ENCODE data around the gene ETV7.
"Not testable (repeated sequence)": the region's sequence is repeated elsewhere in the genome, so short reads cannot be mapped to it uniquely, and the experiment has no call there.

The ETV7 gene

DNA sequence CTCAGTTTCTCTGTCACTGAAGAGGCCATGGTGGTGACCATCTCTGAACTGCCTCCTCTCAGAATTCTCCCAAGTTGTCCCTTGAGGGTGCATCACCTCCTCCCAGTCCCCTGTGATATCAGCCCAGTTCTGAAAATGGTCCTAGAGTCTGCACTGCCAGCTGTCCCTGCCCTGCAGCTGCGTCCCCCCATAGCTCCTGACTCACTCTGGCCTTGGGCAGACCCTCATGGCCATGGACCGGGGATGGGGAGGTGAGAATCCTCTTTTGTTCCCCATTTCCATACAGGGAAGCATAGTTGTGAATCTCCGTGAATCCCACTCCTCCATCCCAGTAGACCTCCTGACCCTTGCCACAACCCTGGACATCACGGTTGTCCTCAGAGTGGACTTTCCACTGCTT is 4.5 kb downstream of the ETV7 start:
- no peak for DNase-seq

DNA sequence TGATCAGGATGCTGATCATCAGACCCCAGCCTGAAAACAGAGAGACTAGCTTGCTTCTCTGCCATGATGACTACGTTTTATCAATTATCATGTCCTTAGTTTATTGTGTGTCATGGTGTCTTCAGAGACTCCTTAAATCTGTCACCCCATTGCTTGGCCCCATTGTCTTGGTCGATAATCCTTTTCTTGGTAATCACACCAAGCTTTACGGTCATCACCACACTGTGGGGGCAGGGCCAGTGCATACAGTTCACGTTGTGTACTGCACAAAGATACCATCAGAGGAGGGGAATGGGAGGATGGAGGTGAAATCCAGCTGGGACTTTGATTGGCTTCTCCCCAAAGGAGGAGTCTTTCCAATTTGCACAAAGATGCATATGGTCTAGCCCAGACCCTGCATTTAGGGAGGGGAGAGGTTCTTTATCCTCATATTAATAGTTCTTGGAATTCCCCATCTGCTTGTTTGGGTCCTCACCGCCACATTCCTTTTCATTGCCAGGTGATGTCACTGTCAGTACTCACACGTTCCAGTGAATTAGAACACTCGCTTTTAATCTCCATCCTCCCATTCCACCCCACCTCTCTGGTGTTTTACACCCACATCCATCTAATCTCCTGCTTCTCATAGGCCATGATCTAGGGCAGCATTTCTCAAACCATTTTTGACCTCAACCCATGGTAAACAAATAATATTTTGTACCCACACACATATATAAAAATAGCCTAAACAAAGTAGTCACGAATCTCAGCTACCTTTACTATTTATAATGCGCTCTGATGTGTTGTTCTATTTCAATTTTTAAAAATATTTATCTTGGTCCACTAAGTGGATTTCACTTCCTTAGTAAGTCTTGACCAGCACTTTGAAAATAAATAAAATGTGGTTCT is 5.7 kb downstream of the ETV7 start:
- no peak for DNase-seq

DNA sequence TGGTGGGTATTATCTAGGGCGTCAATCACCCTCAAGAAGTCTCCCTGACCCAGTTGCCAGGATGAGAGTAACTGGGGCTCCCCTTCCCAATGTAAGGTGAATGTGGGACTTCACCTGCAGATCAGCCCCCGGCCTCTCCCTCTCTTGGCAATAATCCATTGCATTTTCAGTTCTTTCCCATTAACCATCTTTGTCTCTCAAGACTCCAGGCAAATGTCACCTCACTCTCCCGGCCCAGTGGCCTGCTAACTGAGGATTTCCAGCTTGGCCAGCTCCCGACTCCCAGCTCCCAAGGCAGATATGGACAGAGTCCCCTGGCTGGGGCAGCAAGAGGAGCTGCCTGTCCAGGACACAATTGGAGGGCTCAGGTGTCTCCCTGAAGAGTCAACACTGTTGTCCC is 7.3 kb downstream of the ETV7 start:
- no peak for DNase-seq

DNA sequence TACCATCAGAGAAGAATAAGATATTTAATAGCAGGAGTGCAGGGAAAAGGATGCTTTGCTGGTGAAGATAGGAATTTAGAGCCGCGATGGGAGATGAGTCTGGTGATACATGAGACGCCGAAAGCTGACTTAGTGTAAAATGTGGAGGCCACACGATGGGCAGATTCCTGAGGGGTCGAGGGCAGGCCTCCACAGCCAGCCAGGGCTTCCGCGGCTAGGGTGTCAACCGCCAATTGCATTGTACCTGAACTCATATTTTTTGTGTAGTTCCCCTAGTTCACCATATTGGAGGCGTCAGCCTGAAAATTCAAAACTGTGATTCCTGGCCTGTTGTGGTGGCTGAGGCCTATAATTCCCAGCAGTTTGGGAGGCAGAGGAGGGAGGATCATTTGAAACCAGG is 8.5 kb downstream of the ETV7 start:
- no peak for DNase-seq

DNA sequence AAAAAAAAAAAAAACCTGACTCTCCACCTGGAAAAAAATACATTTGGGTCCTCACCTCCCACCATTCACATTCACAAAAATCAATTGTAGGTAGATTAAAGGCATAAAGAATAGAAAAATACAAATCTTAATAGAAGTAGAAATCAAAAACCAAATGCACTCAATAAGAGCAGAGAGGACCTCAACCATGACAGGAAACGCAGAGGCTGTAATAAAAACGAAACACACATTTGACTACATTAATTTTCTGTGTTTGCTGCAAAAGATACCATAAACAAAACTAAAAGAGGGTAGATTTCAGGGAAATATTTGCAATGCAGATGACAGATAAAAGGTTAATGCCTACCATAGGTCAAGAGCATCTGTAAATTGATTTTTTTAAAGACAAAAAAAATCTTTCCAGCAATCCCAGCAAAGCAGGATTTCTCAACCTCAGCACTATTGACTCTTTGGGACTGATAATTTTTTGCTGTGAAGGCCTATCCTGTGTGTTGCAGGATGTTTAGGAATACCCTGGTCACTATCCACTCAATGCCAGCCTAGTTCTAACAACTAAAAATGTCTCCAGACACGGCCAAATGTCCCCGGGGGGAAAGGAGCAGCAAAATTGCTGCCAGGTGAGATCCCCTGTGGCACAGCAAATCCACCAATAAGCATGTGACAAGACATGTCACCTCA is 9.1 kb downstream of the ETV7 start:
- no peak for DNase-seq

DNA sequence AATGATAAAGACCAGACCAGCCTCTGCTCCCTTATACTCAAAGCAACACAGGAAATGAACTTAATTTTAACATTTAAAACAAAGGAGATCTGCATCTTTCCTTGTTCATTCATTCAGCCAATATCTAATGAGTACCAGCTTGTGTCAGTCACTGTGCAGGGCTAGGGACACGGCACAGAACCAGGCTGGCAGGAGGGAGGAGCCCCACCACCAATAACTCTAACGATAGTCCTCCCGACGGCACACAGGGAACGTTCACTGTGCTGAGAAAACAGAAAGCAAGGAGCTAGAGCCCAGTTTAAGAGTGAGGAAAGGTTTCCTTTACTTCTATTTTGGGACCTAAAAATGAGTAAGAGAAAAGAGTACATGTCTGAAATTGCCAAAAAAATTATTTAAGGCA is 9.9 kb downstream of the ETV7 start:
- no peak for DNase-seq

DNA sequence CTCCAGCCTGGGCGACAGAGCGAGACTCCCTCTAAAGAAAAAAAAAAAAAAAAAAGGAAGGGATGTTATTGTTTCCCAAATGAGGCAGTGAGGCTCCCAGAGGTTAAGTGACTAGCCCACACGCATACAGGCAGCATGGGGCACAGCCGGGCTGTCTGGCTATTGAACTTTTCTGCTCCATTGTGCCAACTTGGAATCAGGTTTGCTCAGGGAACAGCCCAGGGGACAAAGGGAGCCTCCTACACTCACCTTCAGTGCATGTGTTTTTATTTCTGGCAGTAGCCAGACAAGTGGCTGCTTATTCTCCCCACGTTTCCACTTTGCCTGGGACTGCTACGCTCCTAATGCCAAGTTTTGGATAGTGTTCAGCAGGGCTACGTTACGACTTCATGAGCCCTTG is 10.7 kb downstream of the ETV7 start:
- DNase-seq: no peak

DNA sequence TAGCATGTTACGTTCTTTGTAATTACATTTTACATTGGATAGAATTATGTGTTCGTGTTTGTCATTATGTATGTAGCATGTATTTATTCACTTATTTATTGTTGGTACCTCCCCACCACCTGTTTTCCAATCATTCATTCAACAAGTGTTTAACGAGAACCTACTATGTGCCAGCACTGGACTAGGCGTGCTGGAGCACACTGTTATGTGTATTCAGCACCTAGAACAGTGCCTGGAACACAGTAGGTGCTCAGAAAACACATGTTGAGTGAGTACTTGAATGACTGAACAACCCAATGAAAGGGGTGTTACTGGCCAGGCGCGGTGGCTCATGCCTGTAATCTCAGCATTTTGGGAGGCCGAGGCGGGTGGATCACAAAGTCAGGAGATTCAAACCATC is 11.3 kb downstream of the ETV7 start:
- DNase-seq: no peak

DNA sequence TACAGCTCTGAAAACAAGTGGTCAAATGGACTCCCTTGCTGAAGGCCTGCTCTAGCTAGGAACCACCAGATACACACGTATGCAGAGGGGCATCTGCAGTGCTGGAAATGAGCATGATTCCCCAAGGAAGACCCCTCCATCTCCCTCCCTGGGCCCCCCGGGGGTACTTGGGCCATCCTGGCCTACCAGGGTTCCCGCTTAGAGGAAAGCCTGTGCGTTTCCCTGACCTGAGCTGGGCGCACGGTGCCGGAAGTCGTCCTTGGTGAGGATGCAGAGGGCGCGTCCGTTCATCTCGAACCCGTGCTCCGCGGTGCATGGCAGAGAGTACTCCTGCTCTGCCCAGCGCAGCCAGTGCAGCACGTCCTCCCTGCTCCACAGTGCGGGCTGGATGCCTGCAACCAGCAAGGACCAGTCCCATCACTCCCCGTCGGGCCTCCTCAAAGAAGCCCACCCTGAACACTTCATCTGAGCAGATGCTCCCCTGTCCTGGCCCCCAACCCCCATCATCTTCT is 11.8 kb downstream of the ETV7 start:
- DNase-seq: no peak

DNA sequence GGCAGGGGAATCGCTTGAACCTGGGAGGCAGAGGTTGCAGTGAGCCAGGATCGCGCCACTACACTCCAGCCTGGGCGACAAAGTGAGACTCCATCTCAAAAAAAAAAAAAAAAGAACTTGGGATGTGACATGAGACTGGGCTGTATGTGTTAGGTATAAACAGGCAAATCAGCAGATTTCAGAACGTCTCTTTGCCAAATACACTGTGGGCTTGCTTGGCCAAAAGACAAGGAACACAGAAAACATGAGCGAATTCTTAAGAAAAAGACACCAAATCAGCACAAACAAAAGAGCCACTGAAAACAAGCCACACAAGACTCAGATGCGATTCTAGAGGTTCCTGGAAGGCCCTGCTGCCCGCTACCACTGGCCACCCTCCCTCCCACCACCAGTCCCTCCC is 12.5 kb downstream of the ETV7 start:
- DNase-seq: no peak

DNA sequence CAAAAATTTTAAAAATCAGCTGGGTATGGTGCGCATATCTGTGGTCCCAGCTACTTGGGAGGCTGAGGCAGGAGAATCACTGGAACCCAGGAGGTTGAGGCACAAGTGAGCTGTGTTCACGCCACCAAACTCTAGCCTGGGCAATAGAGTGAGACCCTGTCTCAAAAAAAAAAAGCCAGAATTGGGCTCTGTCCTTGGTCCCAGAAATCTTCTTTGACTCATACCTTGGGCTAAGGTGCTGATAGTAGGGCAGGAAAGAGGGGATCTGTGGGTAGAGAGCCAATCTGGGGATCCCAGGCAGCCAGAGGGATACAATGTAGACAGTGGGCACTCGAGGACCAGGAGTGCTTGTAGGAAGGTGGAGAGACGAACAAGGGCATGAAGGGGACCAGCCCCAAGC is 13.3 kb downstream of the ETV7 start:
- DNase-seq: no peak

DNA sequence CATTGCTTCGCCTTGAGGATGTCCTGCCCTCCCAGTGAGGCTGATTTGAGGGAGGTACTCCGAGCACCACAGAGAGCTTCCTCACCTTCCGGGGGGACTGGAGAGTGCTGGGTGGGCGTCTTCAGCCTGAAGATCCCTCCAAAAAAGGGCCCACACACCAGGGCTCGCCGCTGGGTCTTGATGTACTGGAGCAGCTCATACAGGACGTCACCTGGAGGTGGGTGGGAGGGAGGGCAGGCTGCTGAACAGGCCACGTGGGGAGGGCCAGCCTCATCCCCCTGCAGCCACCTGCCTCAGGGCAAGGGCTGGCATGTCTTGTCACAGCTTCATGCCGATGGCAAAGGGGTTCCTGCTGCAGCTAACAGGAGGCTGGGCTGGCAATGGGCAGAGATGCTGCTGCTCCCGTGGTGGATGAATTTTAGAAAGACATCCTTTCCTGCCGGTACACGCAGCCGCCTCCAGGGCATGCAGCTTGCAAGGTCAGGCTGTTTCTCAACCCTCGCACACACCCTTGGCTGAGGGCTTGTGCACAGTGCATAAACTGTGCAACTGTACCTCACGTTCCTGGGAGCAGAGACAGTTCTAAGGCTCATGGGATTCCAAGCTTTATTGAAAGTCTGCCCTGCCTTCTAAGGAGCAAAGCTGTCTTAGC is 14.0 kb downstream of the ETV7 start:
- DNase-seq: no peak

DNA sequence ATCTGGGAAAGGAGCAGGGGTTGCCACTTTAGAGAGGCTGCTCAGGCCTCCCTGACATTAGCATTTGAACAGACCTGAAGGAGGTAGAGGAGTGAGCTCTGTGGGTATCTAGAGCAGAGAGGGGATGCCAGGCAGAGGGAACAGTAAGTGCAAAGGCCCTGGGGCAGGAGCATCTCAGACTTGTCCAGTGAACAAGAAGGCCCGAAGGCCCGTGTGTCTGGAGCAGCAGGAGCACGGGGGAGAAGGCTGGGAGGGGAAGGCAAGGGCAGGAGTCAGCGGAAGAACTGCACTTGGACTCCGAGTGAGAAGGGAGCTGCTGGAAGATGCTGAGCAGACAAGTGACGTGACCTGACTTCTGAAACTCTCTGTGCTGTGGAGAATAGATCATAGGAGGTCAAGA is 15.4 kb downstream of the ETV7 start:
- DNase-seq: no peak

DNA sequence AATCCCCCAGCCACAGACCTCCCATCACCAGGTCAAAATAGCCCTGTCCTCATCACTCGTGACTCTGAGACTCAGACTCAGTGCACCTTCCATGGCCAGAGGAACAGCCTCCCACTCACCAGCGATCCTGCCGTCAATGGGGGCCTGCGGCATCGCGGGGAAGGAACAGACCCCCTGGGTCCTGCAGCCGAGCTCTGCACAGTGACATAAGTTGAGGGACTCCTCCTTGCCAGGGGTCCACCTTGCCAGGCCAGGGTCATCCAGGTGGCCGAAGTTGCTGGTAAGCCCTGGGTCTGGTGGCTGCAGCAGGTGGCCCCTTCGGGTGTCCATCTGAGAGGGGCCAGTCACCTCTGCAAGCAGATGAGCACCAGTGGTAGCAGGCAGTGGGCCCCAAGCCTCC is 16.3 kb downstream of the ETV7 start:
- no peak for DNase-seq

DNA sequence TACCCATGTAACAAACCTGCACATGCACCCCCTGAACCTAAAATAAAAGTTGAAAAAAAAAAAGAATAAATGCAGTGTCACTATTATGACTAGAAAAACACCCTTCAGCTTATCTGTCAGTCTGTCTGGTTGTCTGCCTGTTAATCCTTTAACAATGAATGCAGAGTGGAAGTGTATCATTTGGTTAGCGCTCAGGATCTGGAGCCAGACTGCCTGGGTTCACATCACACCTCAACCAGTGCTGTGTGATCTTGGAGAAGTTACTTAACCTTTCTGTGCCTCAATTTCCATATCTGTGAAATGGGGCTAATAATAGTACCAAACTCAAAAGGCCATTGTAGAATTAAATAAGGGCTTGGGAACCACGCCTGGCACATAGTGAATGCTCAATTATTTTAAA is 16.8 kb downstream of the ETV7 start:
- no peak for DNase-seq

DNA sequence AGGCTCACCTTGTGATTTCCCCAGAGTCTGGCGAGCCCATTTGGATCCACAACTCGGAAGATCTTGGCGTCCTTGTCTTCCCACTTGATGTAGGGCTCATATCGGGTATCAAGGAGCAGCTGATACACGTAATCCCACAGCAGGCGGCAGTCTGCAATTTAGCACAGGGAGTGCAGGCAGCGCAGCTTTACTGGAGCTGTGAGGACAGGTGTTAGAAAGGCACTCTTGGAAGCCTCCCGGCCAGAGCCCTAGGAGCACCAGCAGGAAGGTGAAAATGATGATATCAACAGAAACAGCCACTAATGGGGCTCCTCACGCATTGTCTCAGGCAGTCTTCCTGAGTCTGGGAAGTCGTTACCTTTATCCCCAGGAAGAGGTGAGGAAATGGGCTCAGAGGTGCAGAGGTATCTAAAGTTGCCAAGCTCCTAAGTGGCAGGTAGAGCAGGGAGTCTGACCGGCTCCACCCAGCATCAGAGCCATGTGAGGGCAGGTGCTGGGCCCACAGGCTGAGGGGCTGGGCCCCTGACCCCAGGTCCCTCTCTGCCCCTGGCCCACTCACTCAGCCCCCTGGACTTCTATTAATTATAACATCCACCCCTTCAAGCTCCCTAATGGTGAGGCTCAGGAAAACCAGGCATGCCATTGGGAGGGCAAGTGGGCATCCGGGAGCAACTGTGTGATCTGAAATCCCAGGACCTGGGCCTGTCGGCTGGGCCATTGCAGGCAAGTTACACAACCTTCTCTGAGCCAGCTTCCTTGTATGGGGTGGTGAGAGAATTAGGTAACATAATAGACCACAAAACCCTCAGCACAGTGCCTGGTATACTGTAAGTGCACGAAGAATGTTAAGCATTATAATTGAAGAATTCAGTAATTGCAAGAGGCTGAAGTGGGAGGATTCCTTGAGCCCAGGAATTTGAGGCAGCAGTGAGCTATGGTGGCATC is 18.3 kb downstream of the ETV7 start:
- no peak for DNase-seq

DNA sequence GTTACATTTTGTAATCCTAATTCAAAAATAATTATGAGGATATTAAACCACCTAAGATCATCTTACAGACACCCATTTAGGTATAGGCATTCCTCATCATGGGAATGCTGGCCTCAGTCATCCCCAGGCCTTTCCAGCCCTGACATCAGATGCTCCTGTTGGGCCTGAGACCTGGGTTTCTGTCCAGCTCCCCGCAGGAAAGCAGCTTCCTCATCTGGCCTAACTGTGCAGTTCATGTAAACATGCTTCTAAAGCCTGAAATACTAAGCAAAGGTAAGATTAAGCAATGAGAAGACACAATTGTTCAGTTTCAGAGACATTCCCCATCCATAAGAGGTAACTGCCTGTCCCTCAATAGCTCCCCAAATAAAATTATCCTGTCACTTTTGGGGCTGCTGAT is 19.0 kb downstream of the ETV7 start:
- no peak for DNase-seq

DNA sequence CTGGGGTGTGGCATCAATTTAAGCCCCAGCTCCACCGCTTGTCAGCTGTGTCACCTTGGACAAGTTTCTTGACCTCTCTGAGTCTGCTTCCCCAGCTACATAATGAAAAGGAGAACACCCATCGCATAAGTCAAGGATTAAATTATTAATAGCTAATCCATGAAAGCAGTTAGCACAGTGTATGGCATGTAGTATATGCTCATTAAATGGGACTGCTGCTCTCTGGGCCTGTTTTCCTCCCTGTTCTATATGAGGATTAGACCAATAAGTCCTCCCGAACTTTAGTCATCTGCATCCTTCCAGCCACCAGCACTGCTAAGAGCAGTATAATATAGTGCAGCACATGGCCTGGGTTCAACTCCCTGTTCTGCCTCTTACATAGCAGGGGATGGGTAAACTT is 19.7 kb downstream of the ETV7 start:
- DNase-seq: no peak

DNA sequence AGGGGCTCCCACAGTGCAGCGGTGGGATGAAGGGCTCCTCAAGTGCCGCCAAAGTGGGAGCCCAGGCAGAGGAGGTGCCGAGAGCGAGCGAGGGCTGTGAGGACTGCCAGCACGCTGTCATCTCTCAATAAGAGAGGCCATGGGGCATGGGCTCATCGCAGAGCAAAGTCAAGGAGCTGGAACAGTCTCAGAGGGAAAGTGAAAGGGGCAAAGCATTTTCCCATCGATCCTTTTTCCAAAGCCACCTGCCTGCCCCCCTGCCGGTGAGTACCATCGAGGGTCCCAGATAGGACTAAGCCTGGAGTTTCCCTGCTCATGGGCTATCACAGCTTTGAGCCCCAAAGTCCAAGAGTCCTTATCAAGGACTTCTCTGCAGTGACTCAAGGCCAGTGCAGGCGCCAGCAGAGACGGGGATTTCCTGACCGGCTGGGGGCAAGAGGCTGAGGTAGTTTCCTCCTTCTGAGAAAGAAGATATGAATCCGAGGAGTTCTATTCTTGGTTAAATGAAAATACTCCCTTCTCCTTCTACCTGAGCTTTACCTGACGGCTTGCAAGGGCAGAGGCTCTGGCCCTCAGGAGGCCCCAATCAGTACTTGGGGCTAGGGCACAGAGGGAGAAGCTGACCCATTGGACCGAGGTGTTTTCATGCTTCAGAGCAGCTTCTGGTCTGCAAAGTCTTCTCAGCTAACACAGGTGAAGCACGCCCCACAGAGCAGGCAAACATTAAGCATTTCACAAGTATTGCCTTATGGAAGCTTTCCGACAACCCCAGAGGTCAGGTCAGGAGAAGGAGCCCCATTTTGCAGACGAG is 22.6 kb downstream of the ETV7 start:
- DNase-seq: no peak

DNA sequence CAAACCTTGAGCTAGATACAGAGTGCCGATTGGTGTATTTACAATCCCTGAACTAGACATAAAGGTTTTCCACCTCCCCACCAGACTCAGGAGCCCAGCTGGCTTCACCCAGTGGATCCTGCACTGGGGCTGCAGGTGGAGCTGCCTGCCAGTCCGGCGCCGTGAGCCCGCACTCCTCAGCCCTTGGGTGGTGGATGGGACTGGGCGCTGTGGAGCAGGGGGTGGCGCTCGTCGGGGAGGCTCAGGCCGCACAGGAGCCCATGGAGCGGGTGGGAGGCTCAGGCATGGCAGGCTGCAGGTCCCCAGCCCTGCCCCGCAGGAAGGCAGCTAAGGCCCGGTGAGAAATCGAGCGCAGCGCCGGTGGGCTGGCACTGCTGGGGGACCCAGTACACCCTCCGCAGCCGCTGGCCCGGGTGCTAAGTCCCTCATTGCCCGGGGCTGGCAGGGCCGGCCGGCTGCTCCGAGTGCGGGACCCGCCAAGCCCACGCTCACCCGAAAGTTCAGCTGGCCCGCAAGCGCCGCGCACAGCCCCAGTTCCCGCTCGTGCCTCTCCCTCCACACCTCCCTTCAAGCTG is 23.3 kb downstream of the ETV7 start:
- DNase-seq: not testable (repeated sequence)

DNA sequence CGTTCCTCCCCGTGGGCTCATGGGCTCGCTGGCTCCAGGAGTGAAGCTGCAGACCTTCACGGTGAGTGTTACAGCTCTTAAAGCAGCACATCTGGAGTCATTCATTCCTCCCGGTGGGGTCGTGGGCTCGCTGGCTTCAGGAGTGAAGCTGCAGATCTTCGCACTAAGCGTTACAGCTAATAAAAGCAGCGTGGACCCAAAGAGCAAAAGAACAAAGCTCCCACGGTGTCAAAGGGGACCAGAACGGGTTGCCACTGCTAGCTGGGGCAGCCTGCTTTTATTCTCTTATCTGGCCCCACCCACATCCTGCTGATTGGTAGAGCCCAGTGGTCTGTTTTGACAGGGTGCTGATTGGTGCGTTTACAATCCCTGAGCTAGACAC is 24.1 kb downstream of the ETV7 start:
- not testable (repeated sequence) for DNase-seq

Measured in NCI-H748 treated with DMSO at 0.1 percent for 48 hours (cell line).